SW480 (cell line): ENCODE results near the gene CHFR.
"Not testable (repeated sequence)": the region's sequence is repeated elsewhere in the genome, so short reads cannot be mapped to it uniquely, and the experiment has no call there.

ENCODE experiments used
- DNase-seq: peaks from one replicate; pipeline ENCODE4 v3.0.0-alpha.2; 2016; ENCODE audit warnings: low spot score

The CHFR gene

DNA sequence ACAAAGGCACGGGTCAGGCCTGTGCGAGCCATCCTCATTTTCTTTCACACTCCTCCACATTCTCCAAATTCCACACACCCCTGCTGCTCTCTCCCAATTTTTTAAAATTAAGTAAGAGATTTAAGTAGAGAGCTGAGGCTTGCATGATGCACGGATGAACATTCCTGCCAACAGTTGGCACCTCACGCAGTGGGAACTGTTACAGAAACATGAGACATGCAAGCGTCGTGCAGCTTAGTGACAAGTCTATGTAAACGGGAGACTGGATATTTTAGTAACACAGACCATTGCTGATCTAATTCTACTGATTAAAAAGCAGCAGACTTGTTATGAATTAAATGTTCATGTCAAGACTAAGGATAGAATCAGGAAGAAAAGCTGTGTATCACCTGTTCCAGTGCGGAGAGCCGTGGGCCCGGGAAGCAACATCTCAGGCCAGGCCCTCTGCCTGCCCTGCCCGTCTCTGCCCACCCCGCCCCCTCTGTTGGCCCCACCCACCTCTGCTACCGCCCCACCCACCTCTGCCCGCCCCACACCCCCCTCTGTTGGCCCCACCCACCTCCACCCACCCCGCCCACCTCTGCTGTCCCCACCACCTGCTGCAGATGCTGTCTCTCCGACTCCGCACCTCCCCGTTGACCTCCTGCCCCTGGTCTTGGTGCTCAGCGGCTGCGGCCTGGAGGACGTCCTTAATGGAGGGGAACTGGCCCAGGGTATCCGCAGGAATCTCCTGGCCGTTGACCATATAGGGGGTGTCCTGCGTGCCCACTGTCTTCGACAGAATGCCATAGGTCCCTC lies 79.9 kb downstream of the CHFR start:
- DNase-seq = no peak

DNA sequence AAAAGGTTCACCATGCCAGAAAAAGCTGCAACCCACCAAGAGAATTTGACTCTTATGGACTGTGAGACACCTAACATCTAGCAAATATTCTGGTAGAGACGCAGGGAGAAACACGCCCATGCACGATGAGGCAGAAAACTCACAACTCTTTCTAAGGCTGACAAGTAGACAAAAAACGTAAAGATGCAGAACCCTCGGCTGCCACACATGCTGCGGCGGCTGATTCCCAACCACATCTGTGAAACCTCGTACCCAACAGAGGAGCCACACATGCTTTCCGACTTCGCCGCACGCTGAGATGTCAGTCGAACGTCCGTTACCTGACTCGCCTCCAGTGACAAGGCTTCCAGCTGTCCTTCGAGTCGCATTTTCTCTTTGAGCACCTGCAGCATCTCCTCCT lies 80.5 kb downstream of the CHFR start:
- DNase-seq = no peak

- DNase-seq = no peak
Measured at GRCh38 chr12:132804426-132804861, 83.0 kb downstream of the CHFR start.

- no peak for DNase-seq
Measured at GRCh38 chr12:132803888-132804287, 83.5 kb downstream of the CHFR start.

GRCh38 chr12:132803125-132803524 lies 84.3 kb downstream of the CHFR start:
- no peak for DNase-seq

GRCh38 chr12:132801741-132802140 lies 85.7 kb downstream of the CHFR start:
- DNase-seq = no peak

DNA sequence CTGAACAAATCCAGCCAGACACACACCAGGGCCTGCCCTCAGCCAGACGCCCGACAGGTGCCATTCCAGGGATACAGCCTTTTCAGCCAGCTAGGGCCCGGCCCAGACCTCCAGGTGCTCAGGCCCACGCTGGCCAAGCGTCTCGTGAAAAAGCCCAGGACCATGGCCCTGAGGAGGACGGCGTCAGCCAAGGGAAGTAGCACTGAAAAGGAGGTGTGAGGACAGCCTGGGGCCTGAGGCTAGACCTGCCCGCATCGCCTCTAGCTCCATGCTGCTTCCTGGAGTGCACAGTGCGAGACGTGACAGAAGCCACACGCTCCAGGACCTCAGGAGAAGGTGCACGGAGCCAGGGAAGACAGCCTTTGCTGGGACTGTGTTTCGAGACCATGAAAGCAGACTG lies 88.6 kb downstream of the CHFR start:
- no peak for DNase-seq

- DNase-seq = no peak
Measured at GRCh38 chr12:132797820-132798570, 89.4 kb downstream of the CHFR start.

- no peak for DNase-seq
Measured at GRCh38 chr12:132795847-132796246, 91.6 kb downstream of the CHFR start.

DNA sequence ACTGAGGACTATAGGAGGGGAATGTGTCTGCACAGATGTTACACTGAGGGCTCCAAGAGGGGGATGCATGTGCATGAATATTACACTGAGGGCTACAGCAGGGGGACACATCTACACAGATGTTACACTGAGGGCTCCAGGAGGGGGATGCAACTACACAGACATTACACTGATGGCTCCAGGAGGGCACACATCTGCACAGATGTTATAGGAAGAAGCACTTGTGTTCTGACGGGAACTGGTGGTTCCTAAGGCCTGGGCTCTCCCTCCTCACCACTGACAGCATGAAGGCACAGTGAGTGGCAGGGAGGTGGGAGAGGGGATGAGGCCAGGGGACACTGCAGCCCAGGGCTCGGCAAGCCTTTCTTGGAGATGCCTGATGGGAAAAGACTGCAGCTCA lies 95.5 kb downstream of the CHFR start:
- not testable (repeated sequence) for DNase-seq

DNA sequence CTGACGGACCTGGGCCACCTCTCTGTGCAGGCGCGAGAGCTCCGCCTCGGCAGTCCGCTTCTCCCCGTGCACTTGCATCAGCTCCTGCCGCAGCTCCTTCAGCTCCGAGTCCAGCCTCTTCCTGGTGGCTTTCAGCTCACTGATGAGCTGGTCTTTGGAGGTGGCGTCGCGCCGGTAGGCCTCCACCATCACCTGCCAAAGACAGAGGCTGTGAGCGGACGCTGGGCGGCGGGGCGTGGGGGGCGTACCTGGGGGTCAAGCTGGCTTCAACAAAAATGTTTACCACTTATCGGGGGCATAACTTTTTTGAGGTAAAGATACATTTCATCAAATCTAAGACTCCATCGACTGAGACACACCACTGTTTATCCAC lies 98.3 kb downstream of the CHFR start:
- no peak for DNase-seq

- DNase-seq = no peak
Measured at GRCh38 chr12:132788375-132789098, 98.9 kb downstream of the CHFR start.

- DNase-seq = no peak
Measured at GRCh38 chr12:132787877-132788276, 99.5 kb downstream of the CHFR start.

DNA sequence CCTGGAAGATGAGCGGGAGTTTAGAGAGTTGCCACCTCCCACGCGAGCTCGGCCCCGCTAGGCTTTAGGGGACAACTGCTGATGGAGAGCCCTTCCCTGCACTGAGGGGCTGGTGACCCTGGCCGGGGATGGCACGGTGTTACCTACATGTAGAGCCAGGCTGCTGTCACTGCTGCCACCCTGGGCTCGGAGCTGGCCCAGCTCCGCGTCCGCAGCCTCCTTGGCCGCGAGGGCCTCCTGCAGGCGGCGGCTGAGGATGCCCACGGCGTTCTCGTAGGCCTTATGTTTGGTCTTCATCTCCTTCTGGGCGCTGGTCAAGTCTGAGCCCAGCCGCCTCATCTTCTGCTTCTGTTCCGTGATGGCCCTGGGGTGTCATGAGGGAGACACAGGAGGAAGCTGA lies 101.2 kb downstream of the CHFR start:
- DNase-seq = no peak

DNA sequence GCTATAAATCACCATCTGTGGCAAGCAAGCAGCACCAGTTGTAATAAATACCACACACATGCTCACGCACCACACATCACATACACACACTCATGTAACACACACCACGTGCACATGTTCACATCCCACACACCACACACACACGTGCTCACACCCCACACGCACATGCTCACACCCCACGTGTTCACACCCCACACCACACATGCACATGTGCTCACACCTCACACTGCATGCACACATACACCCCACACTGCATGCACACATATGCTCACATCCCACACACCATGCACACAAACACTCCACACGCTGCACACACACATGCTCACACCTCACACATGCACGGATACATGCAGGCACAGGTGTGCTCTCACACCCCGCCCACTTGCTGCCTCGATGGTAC lies 102.8 kb downstream of the CHFR start:
- no peak for DNase-seq

- DNase-seq = no peak
Measured at GRCh38 chr12:132783917-132784531, 103.4 kb downstream of the CHFR start.
